HepG2 (cell line): ENCODE results near the gene OS9. TPM values are rescaled to one million over a fixed set of nuclear protein-coding genes. Genes with fewer than 3 reads are reported as not detected.

Source experiments
- CREM ChIP-seq, 2 experiments: sonication (generic) in 1 of 2; formaldehyde crosslinking in 1 of 2; IDR thresholded peaks; 2 replicates each; pipeline versions ENCODE4 v1.4.0 to v1.6.1; 2016 to 2020; ENCODE audit warnings: antibody characterized with exemption in 1 of 2, mild to moderate bottlenecking in 1 of 2, missing genetic modification reagents in 1 of 2
- MAX ChIP-seq: IDR thresholded peaks from 2 replicates; pipeline ENCODE4 v1.6.1; 2012; ENCODE audit warnings: inconsistent platforms
- MXD4 ChIP-seq: IDR thresholded peaks from 2 replicates; pipeline ENCODE4 v1.6.1; 2016; ENCODE audit warnings: mild to moderate bottlenecking, missing biosample characterization, missing genetic modification reagents
- PCBP1 ChIP-seq: fragments of 200-400 bp; formaldehyde crosslinking; IDR thresholded peaks from 2 replicates; pipeline ENCODE4 v1.6.1; 2017; ENCODE audit warnings: mild to moderate bottlenecking, low read depth, low read length, borderline replicate concordance
- RFXANK ChIP-seq: IDR thresholded peaks from 2 replicates; pipeline ENCODE4 v1.6.1; 2016
- TAF1 ChIP-seq: sonication (generic); formaldehyde crosslinking; IDR thresholded peaks from 2 replicates; pipeline ENCODE4 v1.4.0; 2020; ENCODE audit warnings: missing genetic modification reagents
- TOE1 ChIP-seq: sonication (generic); formaldehyde crosslinking; IDR thresholded peaks from 2 replicates; pipeline ENCODE4 v1.4.0; 2020; ENCODE audit warnings: mild to moderate bottlenecking, missing genetic modification reagents
- ZBTB38 ChIP-seq: sonication (generic); formaldehyde crosslinking; IDR thresholded peaks from 2 replicates; pipeline ENCODE4 v1.5.1; 2020; ENCODE audit warnings: mild to moderate bottlenecking, missing genetic modification reagents
- ZNF598 ChIP-seq: sonication (generic); formaldehyde crosslinking; IDR thresholded peaks from 2 replicates; pipeline ENCODE4 v1.5.1; 2020; ENCODE audit warnings: mild to moderate bottlenecking, missing genetic modification reagents, borderline replicate concordance
- ZNF672 ChIP-seq: sonication (generic); formaldehyde crosslinking; IDR thresholded peaks from 2 replicates; pipeline ENCODE4 v1.8.1; 2022; ENCODE audit warnings: missing genetic modification reagents
- ZNF776 ChIP-seq: sonication (generic); formaldehyde crosslinking; IDR thresholded peaks from 2 replicates; pipeline ENCODE4 v1.4.0; 2020; ENCODE audit warnings: mild to moderate bottlenecking, missing genetic modification reagents
- ZNF878 ChIP-seq: sonication (generic); formaldehyde crosslinking; IDR thresholded peaks from 2 replicates; pipeline ENCODE4 v1.8.1; 2023; ENCODE audit warnings: mild to moderate bottlenecking, missing genetic modification reagents, moderate library complexity
- ZNF891 ChIP-seq: sonication (generic); formaldehyde crosslinking; IDR thresholded peaks from 2 replicates; pipeline ENCODE4 v1.5.0; 2020; ENCODE audit warnings: mild to moderate bottlenecking, missing genetic modification reagents
- polyA plus RNA-seq, 8 experiments: library from polyadenylated mRNA; depleted of rRNA in 3 of 8; stranded (reverse) in 7 of 8; unstranded in 1 of 8; fragments of >200 nt; fragmentation: Illumina TruSeq in 4 of 8; extraction: Trizol in 4 of 8; gene quantifications; 2 replicates each; pipeline versions ENCODE4 v1.2.1 to v1.2.3, GENCODE V29; 2011 to 2016; ENCODE audit warnings: low read depth in 4 of 8, missing spikeins in 1 of 8, mixed read lengths in 1 of 8; ENCODE audit not compliant: insufficient read depth in 1 of 8
- total RNA-seq, 5 experiments: library from RNA; depleted of rRNA; stranded (reverse); fragments of >200 nt; fragmentation: Illumina TruSeq; extraction: Trizol; gene quantifications; 2 replicates each; pipeline ENCODE4 v1.2.3, GENCODE V29; 2016; ENCODE audit warnings: low read depth in 1 of 5
- TF ChIP-seq, protein P1 (sequence below): sonication (generic); formaldehyde crosslinking; IDR thresholded peaks from 2 replicates; pipeline ENCODE4 v1.4.0; 2020; ENCODE audit warnings: missing genetic modification reagents, mild to moderate bottlenecking, borderline replicate concordance
- TF ChIP-seq, protein P2 (sequence below): sonication (generic); formaldehyde crosslinking; IDR thresholded peaks from 2 replicates; pipeline ENCODE4 v1.4.0; 2020; ENCODE audit warnings: missing genetic modification reagents, borderline replicate concordance
- TF ChIP-seq, protein P3 (sequence below): sonication (generic); formaldehyde crosslinking; IDR thresholded peaks from 2 replicates; pipeline ENCODE4 v1.4.0; 2020; ENCODE audit warnings: missing genetic modification reagents
- TF ChIP-seq, protein P4 (sequence below): IDR thresholded peaks from 2 replicates; pipeline ENCODE4 v1.6.1; 2016; ENCODE audit warnings: control low read depth
- TF ChIP-seq, protein P5 (sequence below): sonication (generic); formaldehyde crosslinking; IDR thresholded peaks from 2 replicates; pipeline ENCODE4 v1.4.0; 2020; ENCODE audit warnings: missing genetic modification reagents

The OS9 gene
- total and polyA plus RNA-seq, 2 of the 13 experiments (the other 11 are each of a cell fraction or from before 2014, with no cell fraction given), result 156 to 206 TPM

GRCh38 chr12:57756406-57757341 is 62.7 kb downstream of the OS9 start (continued):
- TF ChIP-seq, protein P1, sequence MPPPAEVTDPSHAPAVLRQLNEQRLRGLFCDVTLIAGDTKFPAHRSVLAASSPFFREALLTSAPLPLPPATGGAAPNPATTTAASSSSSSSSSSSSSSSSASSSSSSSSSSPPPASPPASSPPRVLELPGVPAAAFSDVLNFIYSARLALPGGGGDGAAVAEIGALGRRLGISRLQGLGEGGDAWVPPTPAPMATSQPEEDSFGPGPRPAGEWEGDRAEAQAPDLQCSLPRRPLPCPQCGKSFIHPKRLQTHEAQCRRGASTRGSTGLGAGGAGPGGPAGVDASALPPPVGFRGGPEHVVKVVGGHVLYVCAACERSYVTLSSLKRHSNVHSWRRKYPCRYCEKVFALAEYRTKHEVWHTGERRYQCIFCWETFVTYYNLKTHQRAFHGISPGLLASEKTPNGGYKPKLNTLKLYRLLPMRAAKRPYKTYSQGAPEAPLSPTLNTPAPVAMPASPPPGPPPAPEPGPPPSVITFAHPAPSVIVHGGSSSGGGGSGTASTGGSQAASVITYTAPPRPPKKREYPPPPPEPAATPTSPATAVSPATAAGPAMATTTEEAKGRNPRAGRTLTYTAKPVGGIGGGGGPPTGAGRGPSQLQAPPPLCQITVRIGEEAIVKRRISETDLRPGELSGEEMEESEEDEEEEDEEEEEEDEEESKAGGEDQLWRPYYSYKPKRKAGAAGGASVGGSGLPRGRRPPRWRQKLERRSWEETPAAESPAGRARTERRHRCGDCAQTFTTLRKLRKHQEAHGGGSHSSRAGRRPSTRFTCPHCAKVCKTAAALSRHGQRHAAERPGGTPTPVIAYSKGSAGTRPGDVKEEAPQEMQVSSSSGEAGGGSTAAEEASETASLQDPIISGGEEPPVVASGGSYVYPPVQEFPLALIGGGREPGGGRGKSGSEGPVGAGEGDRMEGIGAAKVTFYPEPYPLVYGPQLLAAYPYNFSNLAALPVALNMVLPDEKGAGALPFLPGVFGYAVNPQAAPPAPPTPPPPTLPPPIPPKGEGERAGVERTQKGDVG, result peak; percentile 88; the same call in 1 of the 2 replicates
- TF ChIP-seq ZNF776 (CRISPR knock-in tag), result no peak
- no peak for TF ChIP-seq ZNF878 (CRISPR knock-in tag)
- no peak for TF ChIP-seq RFXANK (CRISPR knock-in tag)
- no peak for TF ChIP-seq PCBP1
- TF ChIP-seq TAF1 (CRISPR knock-in tag), result no peak
- TF ChIP-seq, protein P2, sequence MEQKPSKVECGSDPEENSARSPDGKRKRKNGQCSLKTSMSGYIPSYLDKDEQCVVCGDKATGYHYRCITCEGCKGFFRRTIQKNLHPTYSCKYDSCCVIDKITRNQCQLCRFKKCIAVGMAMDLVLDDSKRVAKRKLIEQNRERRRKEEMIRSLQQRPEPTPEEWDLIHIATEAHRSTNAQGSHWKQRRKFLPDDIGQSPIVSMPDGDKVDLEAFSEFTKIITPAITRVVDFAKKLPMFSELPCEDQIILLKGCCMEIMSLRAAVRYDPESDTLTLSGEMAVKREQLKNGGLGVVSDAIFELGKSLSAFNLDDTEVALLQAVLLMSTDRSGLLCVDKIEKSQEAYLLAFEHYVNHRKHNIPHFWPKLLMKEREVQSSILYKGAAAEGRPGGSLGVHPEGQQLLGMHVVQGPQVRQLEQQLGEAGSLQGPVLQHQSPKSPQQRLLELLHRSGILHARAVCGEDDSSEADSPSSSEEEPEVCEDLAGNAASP (CRISPR knock-in tag), result no peak
- no peak for TF ChIP-seq CREM (IDR thresholded peaks at IDR 0.05)
- TF ChIP-seq CREM (CRISPR knock-in tag; IDR thresholded peaks at IDR 0.05), result no peak
- TF ChIP-seq MXD4 (CRISPR knock-in tag), result no peak
- TF ChIP-seq ZBTB38, result peak; percentile 89
- TF ChIP-seq ZNF672 (CRISPR knock-in tag), result no peak
- 0 out of 2 replicates have a peak, but pooled peaks have one; percentile 22 for TF ChIP-seq ZNF891 (CRISPR knock-in tag)
- no peak for TF ChIP-seq TOE1
- no peak for TF ChIP-seq ZNF598 (CRISPR knock-in tag)
- peak; percentile 53; the same call in 1 of the 2 replicates for TF ChIP-seq MAX
- TF ChIP-seq, protein P3, sequence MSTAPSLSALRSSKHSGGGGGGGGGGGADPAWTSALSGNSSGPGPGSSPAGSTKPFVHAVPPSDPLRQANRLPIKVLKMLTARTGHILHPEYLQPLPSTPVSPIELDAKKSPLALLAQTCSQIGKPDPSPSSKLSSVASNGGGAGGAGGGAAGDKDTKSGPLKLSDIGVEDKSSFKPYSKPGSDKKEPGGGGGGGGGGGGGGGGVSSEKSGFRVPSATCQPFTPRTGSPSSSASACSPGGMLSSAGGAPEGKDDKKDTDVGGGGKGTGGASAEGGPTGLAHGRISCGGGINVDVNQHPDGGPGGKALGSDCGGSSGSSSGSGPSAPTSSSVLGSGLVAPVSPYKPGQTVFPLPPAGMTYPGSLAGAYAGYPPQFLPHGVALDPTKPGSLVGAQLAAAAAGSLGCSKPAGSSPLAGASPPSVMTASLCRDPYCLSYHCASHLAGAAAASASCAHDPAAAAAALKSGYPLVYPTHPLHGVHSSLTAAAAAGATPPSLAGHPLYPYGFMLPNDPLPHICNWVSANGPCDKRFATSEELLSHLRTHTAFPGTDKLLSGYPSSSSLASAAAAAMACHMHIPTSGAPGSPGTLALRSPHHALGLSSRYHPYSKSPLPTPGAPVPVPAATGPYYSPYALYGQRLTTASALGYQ, result no peak
- TF ChIP-seq, protein P4, sequence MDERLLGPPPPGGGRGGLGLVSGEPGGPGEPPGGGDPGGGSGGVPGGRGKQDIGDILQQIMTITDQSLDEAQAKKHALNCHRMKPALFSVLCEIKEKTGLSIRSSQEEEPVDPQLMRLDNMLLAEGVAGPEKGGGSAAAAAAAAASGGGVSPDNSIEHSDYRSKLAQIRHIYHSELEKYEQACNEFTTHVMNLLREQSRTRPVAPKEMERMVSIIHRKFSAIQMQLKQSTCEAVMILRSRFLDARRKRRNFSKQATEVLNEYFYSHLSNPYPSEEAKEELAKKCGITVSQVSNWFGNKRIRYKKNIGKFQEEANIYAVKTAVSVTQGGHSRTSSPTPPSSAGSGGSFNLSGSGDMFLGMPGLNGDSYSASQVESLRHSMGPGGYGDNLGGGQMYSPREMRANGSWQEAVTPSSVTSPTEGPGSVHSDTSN (CRISPR knock-in tag), result no peak
- TF ChIP-seq, protein P5, sequence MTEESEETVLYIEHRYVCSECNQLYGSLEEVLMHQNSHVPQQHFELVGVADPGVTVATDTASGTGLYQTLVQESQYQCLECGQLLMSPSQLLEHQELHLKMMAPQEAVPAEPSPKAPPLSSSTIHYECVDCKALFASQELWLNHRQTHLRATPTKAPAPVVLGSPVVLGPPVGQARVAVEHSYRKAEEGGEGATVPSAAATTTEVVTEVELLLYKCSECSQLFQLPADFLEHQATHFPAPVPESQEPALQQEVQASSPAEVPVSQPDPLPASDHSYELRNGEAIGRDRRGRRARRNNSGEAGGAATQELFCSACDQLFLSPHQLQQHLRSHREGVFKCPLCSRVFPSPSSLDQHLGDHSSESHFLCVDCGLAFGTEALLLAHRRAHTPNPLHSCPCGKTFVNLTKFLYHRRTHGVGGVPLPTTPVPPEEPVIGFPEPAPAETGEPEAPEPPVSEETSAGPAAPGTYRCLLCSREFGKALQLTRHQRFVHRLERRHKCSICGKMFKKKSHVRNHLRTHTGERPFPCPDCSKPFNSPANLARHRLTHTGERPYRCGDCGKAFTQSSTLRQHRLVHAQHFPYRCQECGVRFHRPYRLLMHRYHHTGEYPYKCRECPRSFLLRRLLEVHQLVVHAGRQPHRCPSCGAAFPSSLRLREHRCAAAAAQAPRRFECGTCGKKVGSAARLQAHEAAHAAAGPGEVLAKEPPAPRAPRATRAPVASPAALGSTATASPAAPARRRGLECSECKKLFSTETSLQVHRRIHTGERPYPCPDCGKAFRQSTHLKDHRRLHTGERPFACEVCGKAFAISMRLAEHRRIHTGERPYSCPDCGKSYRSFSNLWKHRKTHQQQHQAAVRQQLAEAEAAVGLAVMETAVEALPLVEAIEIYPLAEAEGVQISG (CRISPR knock-in tag), result peak; percentile 76
